ENCODE measurements around the gene OR2S2.
A peak's percentile ranks its signal among the peaks of the same experiment; 100 is the strongest.
"Not testable (repeated sequence)": the region's sequence is repeated elsewhere in the genome, so short reads cannot be mapped to it uniquely, and the experiment has no call there.

OR2S2 gene

GRCh38 chr9:35958104-35958837 is at the start of gene OR2S2:
Gene OR2S2, minus strand, starts transcription at chr9:35958154. Its CDS starts 56 bp downstream, at chr9:35958098.
- DNase-seq, result no peak

GRCh38 chr9:36007316-36007708 is 49.4 kb upstream of the OR2S2 start:
- no peak for DNase-seq

GRCh38 chr9:36006549-36007315 is 48.8 kb upstream of the OR2S2 start:
- no peak for DNase-seq

- no peak for DNase-seq
These were observed 47.9 kb upstream of the OR2S2 start for GRCh38 chr9:36005891-36006290.

GRCh38 chr9:35998333-35998732 is 40.4 kb upstream of the OR2S2 start:
- no peak for DNase-seq

- not testable (repeated sequence) for DNase-seq
These were observed 39.1 kb upstream of the OR2S2 start for GRCh38 chr9:35997016-35997415.

- peak; percentile 21 for DNase-seq
These were observed 38.5 kb upstream of the OR2S2 start for GRCh38 chr9:35996358-35996970.

GRCh38 chr9:35994959-35995358 is 37.0 kb upstream of the OR2S2 start:
- DNase-seq, result no peak

GRCh38 chr9:35993976-35994720 is 36.2 kb upstream of the OR2S2 start:
- no peak for DNase-seq

GRCh38 chr9:35993136-35993535 is 35.2 kb upstream of the OR2S2 start:
- not testable (repeated sequence) for DNase-seq

- DNase-seq, result no peak
These were observed 32.2 kb upstream of the OR2S2 start for GRCh38 chr9:35990155-35990554.

GRCh38 chr9:35984021-35984420 is 26.1 kb upstream of the OR2S2 start:
- no peak for DNase-seq

GRCh38 chr9:35981699-35982098 is 23.7 kb upstream of the OR2S2 start:
- no peak for DNase-seq

GRCh38 chr9:35980289-35981011 is 22.5 kb upstream of the OR2S2 start:
- DNase-seq, result no peak

- DNase-seq, result no peak
These were observed 20.8 kb upstream of the OR2S2 start for GRCh38 chr9:35978792-35979191.

- DNase-seq, result no peak
These were observed 18.8 kb upstream of the OR2S2 start for GRCh38 chr9:35976726-35977125.

GRCh38 chr9:35974800-35975199 is 16.8 kb upstream of the OR2S2 start:
- DNase-seq, result no peak

GRCh38 chr9:35972093-35972492 is 14.1 kb upstream of the OR2S2 start:
- no peak for DNase-seq

GRCh38 chr9:35967042-35967441 is 9.1 kb upstream of the OR2S2 start:
- no peak for DNase-seq

GRCh38 chr9:35966433-35966832 is 8.5 kb upstream of the OR2S2 start:
- DNase-seq, result no peak

GRCh38 chr9:35965011-35965410 is 7.1 kb upstream of the OR2S2 start:
- DNase-seq, result no peak

- no peak for DNase-seq
These were observed 4.4 kb upstream of the OR2S2 start for GRCh38 chr9:35962126-35962906.

All from DMS79 treated with DMSO at 0.1 percent for 48 hours (cell line).